Activated naive CD8-positive, alpha-beta T cell treated with anti-CD3 and anti-CD28 coated beads, Interleukin-2, amount 10 ng/mL, durations not matched to agents 7 days and 5 days (primary cell): ENCODE measurements around the gene KIF26B. TPM values are rescaled to one million over a fixed set of nuclear protein-coding genes. Genes with fewer than 3 reads are reported as not detected.
A peak's percentile ranks its signal among the peaks of the same experiment; 100 is the strongest.
"Not testable (repeated sequence)": the region's sequence is repeated elsewhere in the genome, so short reads cannot be mapped to it uniquely, and the experiment has no call there.

ENCODE experiments used
- ATAC-seq: fragments of 150-1000 bp; cut with Tn5 transposase; one replicate; pipeline ENCODE4 v1.10.0; 2021; ENCODE audit warnings: low read depth, moderate library complexity
- POLR2A ChIA-PET: fragments of 350-600 bp; sonication (Branson Sonifier 250); formaldehyde crosslinking; loops from one replicate; lab custom pipeline; 2021; ENCODE audit warnings: antibody characterized with exemption; lab: Charles Lee
- DNase-seq: peaks from one replicate; pipeline ENCODE4 v3.0.0; 2021
- H3K27ac Mint-ChIP-seq: one replicate; pipeline ENCODE4 v1.8.0; 2022; ENCODE audit warnings: mild to moderate bottlenecking, mixed read lengths
- H3K27me3 Mint-ChIP-seq: one replicate; pipeline ENCODE4 v1.8.0; 2022; ENCODE audit warnings: mild to moderate bottlenecking, moderate library complexity, mixed read lengths
- H3K36me3 Mint-ChIP-seq: one replicate; pipeline ENCODE4 v1.8.0; 2021; ENCODE audit warnings: mild to moderate bottlenecking, mixed read lengths
- H3K4me1 Mint-ChIP-seq: one replicate; pipeline ENCODE4 v1.8.0; 2021; ENCODE audit warnings: mixed read lengths
- H3K4me3 Mint-ChIP-seq: one replicate; pipeline ENCODE4 v1.8.0; 2022; ENCODE audit warnings: mild to moderate bottlenecking, moderate library complexity, mixed read lengths
- H3K9me3 Mint-ChIP-seq: one replicate; pipeline ENCODE4 v1.8.0; 2021; ENCODE audit warnings: mixed read lengths
- total RNA-seq, 2 experiments: library from RNA; stranded (reverse); gene quantifications; one replicate each; pipeline ENCODE4 v1.2.3, GENCODE V29; 2021

KIF26B gene
- total RNA-seq, 2 experiments from 2014 or later = 0.14 TPM; not detected in 1

DNA sequence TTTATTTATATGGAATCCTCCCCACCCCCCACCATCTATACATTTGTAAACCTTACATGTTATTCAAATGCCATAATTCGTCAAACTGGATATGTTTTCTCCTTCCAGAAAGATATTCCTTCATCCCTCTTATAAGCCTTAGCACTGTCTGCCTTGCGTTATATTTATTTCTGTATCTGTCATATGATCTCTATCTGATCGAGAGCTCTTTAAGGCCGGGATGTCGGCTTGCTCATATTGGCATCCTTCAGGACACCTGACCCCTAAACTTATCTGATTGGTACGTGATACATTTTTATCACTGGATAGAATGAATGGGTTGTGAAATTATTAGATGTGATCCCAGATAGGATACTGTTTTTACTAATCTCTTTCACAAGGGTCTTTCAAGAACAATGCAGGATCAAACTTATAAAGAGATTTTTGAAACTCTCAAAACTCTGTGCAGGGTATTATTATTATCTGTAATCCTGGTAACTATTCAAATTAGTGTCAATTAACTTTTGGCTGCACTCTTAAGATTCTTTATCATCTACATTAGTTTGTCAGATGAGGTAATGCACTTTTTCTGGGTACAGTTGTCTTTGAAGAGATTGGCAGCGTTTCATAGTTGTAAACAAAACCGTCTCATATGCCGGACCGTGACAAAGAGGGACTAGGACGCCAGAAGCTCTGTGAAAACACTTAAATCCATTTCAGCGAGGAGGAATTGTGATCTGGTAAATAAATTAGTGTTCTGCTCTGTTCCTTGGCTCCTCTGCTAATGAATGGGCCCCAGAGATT lies 152.0 kb downstream of the KIF26B start:
- Mint-ChIP-seq H3K4me1 (peaks cover 10% of the 10 kb centered on the region), H3K27me3 (peaks cover 11% of the 10 kb centered on the region), H3K4me3 (no peak overlapping the region), H3K9me3 (no peaks in the 10 kb centered on the region), H3K36me3 (no peaks in the 10 kb centered on the region), H3K27ac (no peak overlapping the region)
- ATAC-seq (no peak), DNase-seq (no peak)
- POLR2A ChIA-PET = no interaction called here

DNA sequence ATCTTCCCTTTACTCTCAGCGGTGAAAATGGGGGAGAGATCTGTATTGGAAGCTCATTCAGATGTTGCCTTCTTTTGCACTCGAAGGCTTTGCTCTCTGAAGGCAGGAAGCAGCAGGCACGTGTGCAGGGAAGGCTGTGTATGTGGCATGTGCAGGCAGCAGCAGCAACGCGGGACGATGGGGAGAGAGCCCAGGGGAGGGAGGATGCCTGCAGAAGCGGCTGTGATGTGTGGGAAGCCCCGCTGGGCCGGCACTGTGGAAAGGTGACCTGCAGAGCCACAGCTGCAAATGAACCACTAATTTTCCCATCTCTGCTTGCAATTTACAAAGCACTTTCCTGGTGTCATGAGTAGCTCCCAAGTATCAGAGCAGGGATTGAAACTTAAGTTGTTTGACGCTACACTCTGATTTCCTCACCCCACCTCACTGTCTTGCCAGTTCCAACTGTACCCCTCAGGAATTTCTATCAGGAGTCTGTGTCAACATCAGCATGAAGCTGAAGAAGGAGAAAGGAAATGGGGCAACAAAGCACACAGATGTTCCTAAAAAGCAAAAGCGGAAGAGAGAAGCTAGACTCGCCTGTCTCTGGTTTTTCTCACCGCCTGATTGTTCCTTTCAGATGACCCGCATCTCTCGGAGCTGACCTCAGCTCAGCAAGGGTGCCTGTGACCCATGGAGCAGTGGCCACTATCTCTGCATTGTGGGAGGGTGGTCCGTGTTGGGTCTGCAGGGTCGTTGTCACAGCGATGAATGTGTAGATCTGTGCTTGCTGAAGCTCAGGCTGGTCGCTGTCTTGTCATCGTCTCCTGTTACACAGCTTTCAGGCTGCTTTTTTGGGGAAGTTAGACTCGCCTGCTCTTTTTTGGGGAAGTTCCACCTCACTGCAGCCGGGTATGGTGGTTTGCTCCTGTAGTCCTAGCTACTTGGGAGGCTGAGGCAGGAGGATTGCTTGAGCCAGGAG lies 156.1 kb downstream of the KIF26B start:
- peak; percentile 33 for DNase-seq
- no peaks in the 10 kb centered on the region for H3K9me3 Mint-ChIP-seq
- H3K36me3 Mint-ChIP-seq = no peaks in the 10 kb centered on the region
- H3K27ac Mint-ChIP-seq = peak overlapping the region; percentile 75
- POLR2A ChIA-PET = interaction anchor here (0.6 to 0.8 kb wide), 2 partner anchors 43 to 339 kb away, joined by 3 to 6 read pairs; no protein-coding TSS in a partner anchor
- H3K4me3 Mint-ChIP-seq = peak overlapping the region; percentile 79
- peaks cover 10% of the 10 kb centered on the region for H3K4me1 Mint-ChIP-seq
- H3K27me3 Mint-ChIP-seq = peaks cover 6% of the 10 kb centered on the region
- peak; percentile 70 for ATAC-seq

DNA sequence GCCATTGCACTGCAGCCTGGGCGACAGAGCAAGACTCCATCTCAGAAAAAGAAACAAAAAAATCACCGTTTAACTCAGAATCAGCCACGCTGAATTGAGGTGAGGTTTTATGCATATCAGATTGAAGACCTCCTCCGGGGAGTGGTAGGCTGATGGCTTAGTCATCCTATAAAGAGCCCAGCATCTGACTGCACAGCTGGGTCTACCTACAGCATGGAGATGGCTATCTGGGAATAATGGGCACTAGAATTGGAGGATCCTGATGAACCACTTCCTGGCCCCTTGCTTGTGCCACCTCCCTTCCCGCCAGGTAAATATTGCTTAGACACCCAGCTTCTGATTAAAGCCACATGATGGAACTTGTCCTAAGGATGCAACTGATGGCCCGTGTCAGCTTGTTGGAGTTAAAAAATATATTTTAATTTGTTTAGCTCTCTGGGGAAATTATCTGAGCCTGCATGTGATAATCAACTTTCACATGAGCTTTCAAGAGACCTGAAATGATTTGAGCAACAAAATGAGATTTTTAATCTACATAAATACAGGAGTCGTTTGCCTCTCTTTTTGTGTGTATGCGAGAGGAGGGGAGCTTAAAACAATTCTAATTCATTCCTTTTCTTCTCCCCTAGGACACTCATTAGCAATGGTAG lies 157.2 kb downstream of the KIF26B start:
- ATAC-seq = no peak

DNA sequence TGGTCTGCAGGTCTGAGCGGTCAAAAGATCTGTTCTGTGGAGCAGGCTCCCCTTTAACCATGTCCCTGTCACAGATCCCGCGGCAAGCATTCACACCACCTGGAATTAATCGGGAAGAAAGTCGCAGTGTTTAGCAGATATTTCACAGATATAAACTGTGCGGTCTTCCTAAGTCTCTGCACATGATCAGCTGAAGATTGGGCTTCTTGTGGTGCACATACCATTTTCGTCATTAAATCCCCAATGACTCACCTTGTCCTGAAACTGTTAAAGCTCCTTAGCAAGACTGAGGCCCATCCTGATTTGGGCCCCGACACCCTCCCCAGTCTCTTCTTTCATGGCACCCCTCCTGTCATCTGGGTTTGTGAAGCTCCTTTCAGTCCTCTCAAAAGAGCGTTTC lies 158.8 kb downstream of the KIF26B start:
- Mint-ChIP-seq H3K4me3 (no peak overlapping the region), H3K9me3 (no peaks in the 10 kb centered on the region), H3K27me3 (peaks cover 9% of the 10 kb centered on the region), H3K27ac (no peak overlapping the region), H3K4me1 (peaks cover 10% of the 10 kb centered on the region), H3K36me3 (no peaks in the 10 kb centered on the region)
- POLR2A ChIA-PET = no interaction called here
- DNase-seq (no peak), ATAC-seq (no peak)

More for the DNA sequence above, 157.2 kb downstream of the KIF26B start:
- Mint-ChIP-seq H3K27ac (no peak overlapping the region), H3K9me3 (no peaks in the 10 kb centered on the region), H3K4me1 (peaks cover 10% of the 10 kb centered on the region), H3K36me3 (no peaks in the 10 kb centered on the region), H3K27me3 (peaks cover 5% of the 10 kb centered on the region), H3K4me3 (no peak overlapping the region)
- DNase-seq = no peak
- POLR2A ChIA-PET = no interaction called here

DNA sequence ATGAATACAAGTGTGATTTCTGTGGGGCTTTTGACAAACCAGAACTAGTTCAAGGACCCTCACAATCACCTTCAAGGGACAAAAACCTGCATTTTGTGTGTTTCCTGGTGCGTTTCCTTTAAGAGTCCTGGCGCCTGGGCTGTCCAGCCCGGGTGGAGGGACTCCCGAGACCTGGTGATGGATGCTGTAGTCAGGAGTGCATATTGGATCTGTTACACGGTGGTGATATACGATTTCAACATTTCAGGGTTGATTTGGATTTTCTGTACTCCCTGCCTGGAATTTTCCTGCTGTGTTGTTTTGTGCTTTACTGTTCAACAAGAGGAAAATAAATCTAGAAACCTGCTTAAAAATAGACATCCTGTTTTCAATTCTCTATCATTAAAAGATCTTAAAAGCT lies 162.0 kb downstream of the KIF26B start:
- Mint-ChIP-seq H3K4me3 (no peak overlapping the region), H3K4me1 (no peaks in the 10 kb centered on the region), H3K9me3 (no peaks in the 10 kb centered on the region), H3K27me3 (peaks cover 7% of the 10 kb centered on the region), H3K36me3 (no peaks in the 10 kb centered on the region), H3K27ac (no peak overlapping the region)
- ATAC-seq (no peak), DNase-seq (no peak)
- POLR2A ChIA-PET = no interaction called here

DNA sequence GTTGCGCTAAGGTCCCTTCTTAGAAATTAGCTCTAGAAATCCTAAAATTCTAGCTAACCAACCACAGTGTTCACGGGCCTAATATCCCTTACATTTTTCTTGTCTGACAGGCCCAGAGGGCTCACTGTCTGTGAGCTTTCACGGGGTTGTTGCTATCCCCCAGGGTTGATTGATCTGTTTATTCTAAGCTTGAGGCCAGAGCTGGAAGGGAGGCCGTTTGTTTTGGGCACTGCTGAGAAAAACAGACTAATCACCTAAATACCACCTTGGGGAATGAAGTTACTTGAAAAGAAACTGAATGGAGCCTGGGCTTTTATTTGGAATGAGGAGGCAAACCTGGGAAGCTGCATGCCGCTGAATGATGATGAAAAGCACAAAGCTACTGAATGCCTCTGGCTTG lies 162.4 kb downstream of the KIF26B start:
- Mint-ChIP-seq H3K36me3 (no peaks in the 10 kb centered on the region), H3K4me1 (no peaks in the 10 kb centered on the region), H3K4me3 (no peak overlapping the region), H3K9me3 (no peaks in the 10 kb centered on the region), H3K27me3 (peaks cover 7% of the 10 kb centered on the region), H3K27ac (no peak overlapping the region)
- ATAC-seq = no peak
- no peak for DNase-seq
- POLR2A ChIA-PET = no interaction called here

DNA sequence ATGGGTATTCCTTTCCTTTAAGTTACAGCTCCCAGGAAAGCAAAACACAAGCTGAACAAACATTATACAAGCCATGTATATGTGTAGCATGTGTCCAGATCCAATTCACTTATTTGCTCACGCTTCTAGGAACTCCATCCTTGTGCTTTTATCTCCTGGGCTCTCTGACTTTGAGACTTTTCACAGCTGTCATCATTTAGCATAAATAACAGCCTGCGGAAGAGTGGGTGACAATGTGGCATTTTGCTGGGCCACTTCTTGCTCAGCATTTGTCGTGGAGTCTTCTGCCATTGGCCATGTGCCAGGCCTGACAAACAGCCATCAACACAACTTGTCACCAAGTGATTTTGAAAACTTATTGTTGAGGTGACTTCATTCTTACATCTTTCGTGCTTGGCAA lies 164.3 kb downstream of the KIF26B start:
- Mint-ChIP-seq H3K9me3 (no peaks in the 10 kb centered on the region), H3K27ac (no peak overlapping the region), H3K27me3 (peaks cover 4% of the 10 kb centered on the region), H3K4me3 (no peak overlapping the region), H3K36me3 (no peaks in the 10 kb centered on the region), H3K4me1 (no peaks in the 10 kb centered on the region)
- DNase-seq (no peak), ATAC-seq (no peak)
- POLR2A ChIA-PET = no interaction called here

DNA sequence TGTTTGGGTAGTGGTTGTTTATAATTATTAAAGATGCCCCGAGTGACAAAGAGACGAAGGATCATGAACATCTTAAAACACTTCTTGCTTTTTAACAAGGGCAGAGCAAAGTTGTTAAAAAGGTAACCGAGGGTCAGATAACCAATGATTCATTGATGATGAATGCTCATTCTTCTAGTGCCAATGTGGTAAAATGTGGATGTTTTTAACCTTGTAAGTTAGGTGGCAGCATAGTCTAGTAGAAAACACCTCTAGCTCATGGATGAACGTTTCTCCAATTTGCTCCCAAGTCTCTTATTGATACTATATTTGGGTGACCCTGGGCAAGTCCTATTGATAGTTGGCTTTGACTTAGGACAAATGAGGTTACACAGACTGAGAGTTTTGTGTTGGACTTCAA lies 167.9 kb downstream of the KIF26B start:
- Mint-ChIP-seq H3K27ac (no peak overlapping the region), H3K36me3 (no peaks in the 10 kb centered on the region), H3K4me3 (no peak overlapping the region), H3K4me1 (no peaks in the 10 kb centered on the region), H3K27me3 (peaks cover 7% of the 10 kb centered on the region), H3K9me3 (no peaks in the 10 kb centered on the region)
- DNase-seq (no peak), ATAC-seq (no peak)
- POLR2A ChIA-PET = no interaction called here

DNA sequence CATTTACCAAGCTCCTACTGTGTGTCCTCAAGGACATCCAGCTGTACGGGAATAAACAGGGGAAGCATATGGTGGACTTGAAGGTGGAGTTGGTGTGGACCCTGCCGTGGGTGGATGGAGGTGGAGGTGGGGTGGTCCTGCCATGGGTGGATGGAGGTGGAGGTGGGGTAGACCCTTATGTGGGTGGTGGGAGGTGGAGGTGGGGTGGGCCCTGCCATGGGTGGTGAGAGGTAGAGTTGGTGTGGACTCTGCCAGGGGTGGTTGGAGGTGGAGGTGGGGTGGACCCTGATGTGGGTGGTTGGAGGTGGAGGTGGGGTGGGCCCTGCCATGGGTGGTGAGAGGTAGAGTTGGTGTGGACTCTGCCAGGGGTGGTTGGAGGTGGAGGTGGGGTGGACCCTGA lies 169.0 kb downstream of the KIF26B start:
- H3K9me3 Mint-ChIP-seq, H3K36me3 Mint-ChIP-seq, H3K27ac Mint-ChIP-seq, H3K4me1 Mint-ChIP-seq, POLR2A ChIA-PET, H3K27me3 Mint-ChIP-seq, DNase-seq, ATAC-seq, H3K4me3 Mint-ChIP-seq: not testable (repeated sequence)

DNA sequence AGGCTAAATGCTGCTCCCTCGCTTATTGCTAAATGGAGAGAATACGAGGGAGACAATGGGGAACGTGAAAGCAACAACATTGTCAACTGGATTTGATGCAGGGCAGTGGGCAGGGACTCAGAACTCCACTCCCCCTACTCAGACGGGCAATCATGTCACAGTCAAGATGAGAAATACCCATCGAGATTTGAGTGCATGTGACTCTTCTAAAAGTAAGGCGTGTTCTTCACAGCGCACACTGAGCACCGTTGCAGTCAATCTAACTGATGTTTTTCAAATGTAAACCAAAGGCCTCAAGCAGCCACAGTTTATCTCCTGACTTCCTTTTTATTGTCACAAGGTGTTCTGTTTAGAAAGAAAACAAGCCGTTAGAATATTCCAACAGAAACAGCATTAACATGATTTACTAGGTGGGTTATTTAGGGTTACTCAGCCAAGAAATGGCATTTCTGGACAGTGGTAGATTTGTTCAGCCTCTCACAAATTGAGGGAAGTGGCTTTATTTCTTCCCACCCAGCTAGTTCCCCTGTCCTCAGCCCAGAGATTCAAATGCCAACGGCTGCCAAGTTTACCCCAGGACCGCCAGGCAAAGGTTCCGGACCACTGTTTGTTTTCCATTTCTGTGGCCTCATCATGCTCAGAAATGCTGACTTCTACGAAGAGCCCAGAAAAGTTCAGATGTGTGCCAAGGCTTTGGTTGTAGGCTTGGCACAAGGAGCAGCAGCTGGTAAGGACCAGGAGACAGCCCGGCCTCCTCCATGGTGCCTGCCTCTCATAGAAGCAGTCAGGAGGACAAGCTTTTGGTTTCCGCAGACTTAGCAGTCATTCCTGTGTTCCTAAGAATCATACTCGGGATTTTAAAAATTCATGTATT lies 171.4 kb downstream of the KIF26B start:
- POLR2A ChIA-PET = no interaction called here
- Mint-ChIP-seq H3K27me3 (peaks cover 3% of the 10 kb centered on the region), H3K9me3 (no peaks in the 10 kb centered on the region), H3K36me3 (no peaks in the 10 kb centered on the region), H3K4me3 (no peak overlapping the region), H3K4me1 (no peaks in the 10 kb centered on the region), H3K27ac (no peak overlapping the region)
- DNase-seq (no peak), ATAC-seq (no peak)

DNA sequence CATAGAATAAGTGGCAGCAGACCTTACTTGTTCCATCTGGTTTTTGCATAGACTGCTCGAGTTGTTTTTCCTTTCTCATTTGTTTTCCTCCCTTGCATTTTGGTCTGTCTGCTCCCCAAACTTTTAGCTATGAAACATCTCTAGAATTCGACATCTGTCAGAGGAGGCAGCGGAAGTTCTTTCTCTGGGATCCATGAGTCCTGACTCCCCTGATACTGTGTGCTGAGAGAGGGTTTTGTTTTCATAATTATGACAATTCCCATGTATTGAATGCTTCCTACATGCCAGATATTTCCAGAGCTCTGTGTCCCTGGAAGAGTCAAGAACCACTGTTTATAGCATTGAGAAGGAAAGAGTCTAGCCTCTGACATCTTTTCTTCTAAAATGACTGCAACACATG lies 172.6 kb downstream of the KIF26B start:
- ATAC-seq (no peak), DNase-seq (no peak)
- Mint-ChIP-seq H3K4me1 (peaks cover 9% of the 10 kb centered on the region), H3K9me3 (no peaks in the 10 kb centered on the region), H3K27ac (no peak overlapping the region), H3K36me3 (no peaks in the 10 kb centered on the region), H3K4me3 (no peak overlapping the region), H3K27me3 (peaks cover 3% of the 10 kb centered on the region)
- POLR2A ChIA-PET = no interaction called here

DNA sequence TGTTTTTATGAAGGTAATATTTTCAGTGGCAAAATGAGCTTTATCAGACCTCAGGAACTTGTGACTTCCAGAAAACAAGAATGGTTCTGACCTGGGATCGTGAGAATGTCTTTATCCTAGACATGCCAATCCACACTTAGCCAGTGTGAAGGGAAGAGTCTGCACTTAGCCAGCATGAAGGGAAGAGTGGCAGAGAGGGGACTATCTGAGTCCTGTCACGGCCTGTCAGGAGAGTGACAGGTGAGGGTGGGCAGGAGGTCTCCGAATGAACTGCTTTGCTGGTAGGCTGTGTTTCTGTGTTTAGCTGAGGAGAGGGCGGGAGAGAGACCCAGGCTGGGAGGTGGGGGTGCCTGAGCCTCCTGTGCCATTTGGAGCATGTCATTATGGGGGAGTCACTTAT lies 173.1 kb downstream of the KIF26B start:
- Mint-ChIP-seq H3K9me3 (no peaks in the 10 kb centered on the region), H3K36me3 (no peaks in the 10 kb centered on the region), H3K4me3 (no peak overlapping the region), H3K4me1 (peaks cover 14% of the 10 kb centered on the region), H3K27ac (no peak overlapping the region), H3K27me3 (peaks cover 5% of the 10 kb centered on the region)
- POLR2A ChIA-PET = no interaction called here
- ATAC-seq (no peak), DNase-seq (no peak)
